NCI-H510A treated with DMSO at 0.1 percent for 48 hours (cell line): ENCODE data around the gene SLC7A7.
A peak's percentile ranks its signal among the peaks of the same experiment; 100 is the strongest.
"Not testable (repeated sequence)": the region's sequence is repeated elsewhere in the genome, so short reads cannot be mapped to it uniquely, and the experiment has no call there.

Experiments used
- DNase-seq: peaks from one replicate; lab custom pipeline; 2025; lab: John Stamatoyannopoulos, UW

Gene SLC7A7

DNA sequence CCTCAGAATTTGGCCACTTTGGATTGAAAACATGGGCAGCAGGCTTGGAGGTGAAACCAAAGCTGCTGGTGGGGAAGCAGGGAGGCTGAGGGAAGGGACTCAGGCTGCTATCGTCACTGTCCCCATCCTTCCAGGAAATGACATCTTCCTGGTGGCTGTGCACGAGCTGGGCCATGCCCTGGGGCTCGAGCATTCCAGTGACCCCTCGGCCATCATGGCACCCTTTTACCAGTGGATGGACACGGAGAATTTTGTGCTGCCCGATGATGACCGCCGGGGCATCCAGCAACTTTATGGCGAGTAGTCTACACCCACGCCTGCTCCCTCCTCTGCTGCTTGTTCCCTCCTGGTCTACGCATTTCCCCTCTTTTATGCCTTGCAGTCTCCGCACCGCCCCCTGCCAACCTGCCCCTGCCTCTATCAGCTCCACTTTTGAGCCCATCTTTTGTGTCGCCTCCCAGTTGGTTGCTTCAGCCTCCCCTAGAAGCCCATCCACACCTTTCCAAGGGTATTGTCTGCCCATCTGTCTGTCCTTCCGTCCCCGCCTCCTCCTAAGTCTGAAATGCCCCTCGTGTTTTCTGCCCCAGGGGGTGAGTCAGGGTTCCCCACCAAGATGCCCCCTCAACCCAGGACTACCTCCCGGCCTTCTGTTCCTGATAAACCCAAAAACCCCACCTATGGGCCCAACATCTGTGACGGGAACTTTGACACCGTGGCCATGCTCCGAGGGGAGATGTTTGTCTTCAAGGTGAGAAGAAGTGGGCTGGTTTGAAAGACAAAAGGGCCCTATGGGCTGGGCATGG lies 28.1 kb upstream of the SLC7A7 start:
- no peak for DNase-seq

DNA sequence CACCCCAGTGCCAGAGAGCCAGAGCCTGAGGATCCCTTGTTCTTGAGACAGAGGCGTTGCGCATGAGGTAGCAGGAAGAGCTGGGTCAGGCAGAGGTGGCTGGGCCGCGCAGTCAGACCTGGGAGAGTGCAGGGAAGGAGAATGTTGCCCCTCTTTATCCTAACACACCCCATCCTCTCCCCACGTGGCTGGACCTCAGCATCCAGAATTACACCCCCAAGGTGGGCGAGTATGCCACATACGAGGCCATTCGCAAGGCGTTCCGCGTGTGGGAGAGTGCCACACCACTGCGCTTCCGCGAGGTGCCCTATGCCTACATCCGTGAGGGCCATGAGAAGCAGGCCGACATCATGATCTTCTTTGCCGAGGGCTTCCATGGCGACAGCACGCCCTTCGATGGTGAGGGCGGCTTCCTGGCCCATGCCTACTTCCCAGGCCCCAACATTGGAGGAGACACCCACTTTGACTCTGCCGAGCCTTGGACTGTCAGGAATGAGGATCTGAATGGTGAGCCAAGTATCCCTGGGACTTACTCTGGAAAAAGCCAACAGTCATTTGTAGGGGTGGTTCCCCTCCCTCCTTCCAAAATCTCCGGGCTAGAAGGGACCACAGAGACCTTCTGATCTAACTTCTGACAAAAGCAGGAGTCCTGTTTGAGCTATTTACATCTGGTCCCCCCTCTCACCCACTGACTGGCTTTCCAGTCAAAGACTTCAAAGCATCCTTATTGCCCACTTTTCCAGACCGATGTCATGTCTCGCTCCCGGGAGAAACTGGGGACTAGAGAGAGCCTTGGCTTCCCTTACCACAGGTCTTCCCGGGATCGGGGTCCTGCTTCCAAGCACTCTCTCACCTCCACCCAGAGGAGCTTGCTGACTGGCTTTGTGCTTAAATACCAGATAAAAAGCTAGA lies 27.2 kb upstream of the SLC7A7 start:
- no peak for DNase-seq

DNA sequence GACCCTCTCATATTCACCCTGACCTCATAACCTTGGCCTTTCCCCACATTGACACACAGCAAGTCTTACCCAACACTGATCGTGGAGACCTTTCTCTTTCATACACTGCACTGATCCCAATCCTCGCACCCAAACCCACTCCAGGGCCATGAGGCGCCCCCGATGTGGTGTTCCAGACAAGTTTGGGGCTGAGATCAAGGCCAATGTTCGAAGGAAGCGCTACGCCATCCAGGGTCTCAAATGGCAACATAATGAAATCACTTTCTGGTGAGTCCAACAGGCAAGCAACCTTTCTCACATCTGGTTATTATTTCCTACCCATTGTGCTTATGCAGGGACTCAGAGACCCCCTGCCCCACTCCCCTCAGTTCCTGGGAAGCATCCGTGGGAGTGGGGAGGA lies 26.5 kb upstream of the SLC7A7 start:
- no peak for DNase-seq

DNA sequence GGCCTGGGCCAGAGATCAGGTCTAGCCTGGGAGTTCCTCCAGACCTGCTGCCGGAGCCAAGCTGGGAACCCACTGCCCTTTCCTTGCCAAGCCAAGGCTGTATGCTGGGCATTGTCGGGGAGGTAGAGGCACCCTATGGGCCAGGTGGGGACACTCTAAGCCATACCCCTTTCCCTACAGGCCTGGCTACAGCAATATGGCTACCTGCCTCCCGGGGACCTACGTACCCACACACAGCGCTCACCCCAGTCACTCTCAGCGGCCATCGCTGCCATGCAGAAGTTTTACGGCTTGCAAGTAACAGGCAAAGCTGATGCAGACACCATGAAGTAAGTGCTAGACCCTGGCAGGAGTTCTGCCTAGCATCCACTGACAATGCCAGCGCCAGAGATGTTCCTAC lies 26.1 kb upstream of the SLC7A7 start:
- no peak for DNase-seq

DNA sequence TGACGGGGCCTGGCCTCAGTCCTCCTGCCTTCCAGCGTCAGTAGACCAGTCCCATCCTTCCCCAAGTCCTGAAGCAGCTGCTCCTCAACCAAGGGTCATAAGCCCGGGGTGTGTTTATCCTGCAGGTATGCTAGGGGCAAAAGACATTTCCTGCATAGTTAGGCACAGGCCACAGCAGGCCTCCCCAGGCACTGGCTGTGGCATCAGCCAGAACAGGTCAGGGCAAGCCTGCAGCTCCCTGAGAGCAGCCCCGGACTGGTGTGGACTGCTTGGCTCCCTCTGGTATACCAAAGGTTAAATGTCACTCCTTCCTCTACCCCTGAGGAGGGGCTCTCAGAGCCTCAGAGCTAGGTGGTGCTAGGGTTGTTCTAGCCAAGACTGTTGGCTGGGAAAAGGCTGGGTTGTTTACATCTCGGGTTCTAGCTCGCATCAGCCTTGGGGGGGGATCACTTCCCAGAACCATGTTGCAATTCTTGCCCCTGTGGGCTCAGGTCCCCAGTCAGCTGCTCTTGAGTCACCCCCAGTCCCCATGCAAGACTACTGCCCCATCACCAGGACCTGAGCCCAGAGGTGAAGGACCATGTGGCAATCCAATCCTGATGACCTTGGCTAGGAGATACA lies 24.0 kb upstream of the SLC7A7 start:
- no peak for DNase-seq

DNA sequence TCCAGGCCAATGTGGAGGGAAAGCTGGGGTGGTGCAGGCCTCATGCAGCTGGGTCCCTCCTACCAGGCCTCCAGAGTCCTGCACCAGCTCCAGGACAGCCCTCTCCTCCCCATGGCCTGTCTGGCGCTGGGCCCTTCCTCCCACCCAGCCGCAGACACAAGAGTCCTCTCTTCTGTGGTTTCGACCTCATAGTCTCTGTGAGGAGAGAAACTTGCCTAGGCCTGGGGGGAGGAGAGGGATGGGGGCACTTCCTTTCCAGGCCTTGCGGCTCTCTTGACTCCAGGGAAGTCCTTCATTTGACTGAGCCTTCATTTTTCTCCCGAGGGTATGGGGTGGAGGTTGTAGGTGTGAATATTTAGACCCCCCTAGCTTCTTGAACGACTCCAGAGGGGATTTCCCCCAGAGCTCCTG lies 23.4 kb upstream of the SLC7A7 start:
- no peak for DNase-seq

DNA sequence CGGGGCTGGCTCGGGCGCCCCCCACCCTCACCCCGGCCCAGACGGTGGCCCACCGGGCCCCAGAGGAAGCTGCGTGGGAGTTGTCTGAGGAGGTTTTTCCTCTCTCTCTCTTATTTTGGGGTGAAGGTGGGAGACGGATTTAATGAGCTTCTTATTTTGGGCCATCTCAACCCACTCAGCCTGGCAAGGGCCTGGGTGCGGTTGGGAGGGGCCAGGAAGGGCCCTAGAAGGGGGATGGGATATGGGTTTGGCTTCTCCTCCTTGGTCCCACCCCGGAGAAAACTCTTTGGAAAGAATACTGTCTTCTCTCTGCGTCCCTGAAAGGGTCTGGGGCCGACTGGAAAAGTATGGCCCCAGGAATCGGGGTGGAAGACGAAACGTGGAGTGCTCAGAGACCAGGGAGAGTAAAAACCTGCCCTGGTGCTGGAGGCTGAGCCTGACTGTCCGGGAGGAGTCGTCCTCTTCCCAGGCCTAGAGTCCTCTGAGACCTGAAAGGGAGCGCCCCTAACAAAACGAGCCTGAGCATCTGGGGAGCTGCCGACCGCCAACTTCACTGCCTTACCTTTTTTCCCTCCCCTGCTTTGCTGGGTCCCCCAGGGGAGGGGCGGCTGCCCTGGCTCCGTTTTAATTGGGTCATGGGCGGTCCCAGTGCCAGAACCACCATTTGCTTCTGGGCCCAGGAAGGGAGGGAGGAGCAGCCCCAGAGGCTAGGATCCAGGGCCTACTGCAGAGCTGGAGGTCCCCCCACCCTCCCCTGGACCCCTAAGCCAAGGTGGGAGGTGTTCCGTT lies 22.7 kb upstream of the SLC7A7 start:
- DNase-seq, result no peak

DNA sequence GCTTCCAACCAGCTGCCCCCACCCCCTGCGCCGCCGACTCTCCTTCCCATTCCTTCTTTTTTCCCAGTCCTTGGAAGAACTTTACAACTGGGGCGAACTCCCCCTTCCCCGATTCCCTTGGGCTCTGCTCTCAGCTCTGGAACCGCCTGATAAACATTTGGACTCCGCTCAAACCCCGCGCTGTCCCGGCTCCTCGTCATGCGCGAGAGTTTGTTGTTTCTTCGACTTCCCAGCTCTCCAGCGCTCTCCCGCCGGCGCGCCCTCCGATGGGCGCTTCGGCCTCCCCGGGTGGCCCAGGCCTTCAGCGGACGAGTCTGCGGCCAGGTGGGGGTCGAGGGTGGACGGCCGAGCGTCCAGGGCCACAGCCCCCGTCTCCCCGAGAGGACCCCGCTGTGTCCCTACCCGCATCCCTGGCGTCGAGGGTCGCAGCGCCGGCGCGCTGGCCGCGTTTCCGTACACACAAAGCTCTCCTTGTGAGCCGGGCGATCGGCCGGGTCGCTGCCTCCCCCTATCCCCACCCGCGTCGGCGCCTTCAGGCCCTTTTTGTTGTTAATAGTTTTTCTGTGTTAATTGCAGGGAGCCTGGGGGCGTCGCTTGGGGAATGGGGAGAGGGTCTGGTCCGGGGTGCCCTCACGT lies 22.0 kb upstream of the SLC7A7 start:
- DNase-seq, result no peak

DNA sequence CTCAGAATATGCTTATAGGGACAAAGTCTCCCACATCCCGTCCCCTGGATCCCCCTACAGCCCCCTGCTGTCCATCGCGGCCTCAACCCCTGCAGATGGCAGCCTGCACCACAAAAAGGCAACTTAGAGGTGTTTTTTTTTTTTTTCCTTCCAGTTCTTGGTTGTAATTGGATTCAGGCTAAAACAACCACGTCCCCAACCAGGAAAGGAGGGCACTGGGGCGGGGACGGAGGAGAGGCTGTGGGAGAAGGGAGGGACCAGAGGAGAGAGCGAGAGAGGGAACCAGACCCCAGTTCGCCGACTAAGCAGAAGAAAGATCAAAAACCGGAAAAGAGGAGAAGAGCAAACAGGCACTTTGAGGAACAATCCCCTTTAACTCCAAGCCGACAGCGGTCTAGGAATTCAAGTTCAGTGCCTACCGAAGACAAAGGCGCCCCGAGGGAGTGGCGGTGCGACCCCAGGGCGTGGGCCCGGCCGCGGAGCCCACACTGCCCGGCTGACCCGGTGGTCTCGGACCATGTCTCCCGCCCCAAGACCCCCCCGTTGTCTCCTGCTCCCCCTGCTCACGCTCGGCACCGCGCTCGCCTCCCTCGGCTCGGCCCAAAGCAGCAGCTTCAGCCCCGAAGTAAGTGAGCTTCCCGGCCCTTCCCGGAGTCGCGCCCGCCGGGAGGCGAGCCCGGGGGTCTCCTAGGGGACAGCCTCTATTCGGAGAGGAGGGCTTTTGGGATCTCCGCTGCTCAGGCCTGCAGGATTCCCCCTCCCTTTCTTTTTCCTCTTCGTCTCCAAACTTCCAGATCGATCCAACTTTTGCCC lies 21.3 kb upstream of the SLC7A7 start, which contains the start of gene MMP14:
Gene MMP14 (plus strand): TSS at position 285 of the 813 bp plus-strand sequence. CDS start 233 bp downstream, at position 518.
- DNase-seq, result no peak

DNA sequence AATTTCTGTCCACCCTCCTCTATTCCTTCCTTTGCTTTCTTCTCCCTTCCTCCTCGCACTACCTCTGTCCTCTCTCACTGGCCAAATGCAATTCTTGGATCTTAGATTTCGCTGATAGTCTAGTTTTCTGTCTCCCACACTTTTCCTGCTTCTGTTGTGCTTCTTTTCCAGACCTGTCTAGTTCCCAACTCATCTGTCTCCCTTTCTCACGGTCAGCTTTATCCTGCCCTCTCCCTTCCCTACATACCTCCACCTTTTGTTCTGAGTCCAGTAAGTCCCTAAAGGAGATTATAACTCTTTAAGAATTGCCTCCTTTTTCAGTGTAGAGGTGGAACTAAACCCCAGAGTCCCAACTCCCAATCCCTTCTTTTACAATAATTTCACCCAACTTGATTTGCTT lies 20.3 kb upstream of the SLC7A7 start:
- no peak for DNase-seq

DNA sequence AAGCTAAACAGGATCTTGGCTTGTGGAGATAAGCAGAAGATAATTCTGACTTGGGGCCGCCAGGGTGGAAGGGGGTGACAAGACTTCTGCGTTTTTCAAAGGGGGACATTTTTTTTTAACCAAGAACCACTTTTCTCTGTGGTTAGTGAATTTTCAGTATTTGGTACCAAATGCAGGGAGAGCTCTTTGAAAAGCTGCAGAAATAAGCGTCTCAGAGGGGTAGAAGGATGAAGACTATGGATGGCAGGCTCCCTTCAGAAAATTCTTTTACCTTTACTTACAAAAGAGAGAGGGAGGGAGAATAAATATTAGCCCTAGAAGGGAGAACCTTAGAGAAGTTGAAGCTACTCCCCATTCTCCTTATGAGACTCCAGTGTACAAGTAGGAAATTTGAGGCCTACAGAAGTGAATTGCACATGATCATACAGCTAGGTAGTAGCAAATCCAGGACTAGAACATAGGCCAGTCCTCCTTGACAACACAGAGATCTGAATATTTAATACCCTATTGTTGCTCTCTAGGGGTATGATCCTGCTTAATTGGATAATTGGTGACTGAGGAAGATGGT lies 15.3 kb upstream of the SLC7A7 start:
- DNase-seq, result no peak

DNA sequence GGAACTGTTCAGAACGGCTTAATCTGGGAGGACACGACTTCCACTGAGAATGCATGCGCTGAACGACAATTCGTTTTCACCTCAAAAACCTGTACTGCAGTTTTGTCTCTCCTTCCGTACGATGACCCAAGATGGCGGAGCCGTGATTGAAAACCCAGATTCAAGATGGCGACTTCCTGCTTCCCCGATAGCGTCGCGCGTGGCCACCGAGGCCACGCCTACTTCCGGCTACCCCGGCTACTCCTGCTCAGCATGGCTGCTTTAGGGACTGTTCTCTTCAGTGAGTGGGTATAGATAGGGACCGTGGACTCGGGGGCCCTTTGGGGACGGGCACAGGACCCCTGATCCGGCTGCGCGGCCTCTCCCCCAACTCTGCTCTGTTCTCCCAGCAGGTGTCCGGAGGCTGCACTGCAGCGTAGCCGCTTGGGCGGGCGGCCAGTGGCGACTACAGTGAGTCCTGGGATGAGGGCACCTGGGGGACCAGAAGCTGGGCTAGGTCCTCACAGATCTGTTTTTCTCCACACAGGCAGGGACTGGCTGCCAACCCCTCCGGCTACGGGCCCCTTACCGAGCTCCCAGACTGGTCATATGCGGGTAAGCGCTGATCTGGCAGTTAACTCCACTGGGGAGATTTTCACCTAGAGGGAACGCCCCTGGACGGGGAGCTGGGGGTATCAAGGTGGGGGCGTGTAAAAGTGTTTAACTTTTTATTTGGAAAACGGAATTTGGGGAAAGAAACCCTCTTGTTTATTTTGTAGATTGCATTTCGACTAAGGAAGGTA lies 14.6 kb upstream of the SLC7A7 start, which contains the start of gene MRPL52:
Gene MRPL52 (plus strand): TSS at position 227 of the 782 bp plus-strand sequence. CDS start 26 bp downstream, at position 253.
- peak; percentile 78 for DNase-seq

DNA sequence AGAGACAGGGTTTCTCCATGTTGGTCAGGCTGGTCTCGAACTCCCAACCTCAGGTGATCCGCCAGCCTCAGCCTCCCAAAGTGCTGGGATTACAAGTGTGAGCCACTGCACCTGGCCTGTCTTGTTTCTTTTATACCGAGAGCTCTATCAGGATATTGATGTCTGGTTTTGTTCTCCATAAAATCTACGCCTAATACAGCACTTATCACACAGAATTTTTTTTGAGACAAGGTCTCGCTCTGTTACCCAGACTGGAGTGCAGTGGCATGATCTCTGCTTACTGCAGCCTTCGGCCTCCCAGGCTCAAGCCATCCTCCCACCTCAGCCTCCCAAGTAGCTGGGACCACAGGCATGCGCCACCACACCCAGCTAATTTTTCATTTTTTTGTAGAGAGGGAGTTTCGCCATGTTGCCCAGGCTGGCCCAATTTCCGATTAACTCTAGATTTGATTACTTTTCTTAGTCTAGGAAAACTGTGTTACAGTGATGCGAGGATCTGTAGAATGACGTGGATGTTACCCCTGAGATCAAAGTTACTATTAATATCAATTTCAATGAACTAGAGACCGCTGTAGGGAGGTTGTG lies 13.9 kb upstream of the SLC7A7 start:
- not testable (repeated sequence) for DNase-seq

DNA sequence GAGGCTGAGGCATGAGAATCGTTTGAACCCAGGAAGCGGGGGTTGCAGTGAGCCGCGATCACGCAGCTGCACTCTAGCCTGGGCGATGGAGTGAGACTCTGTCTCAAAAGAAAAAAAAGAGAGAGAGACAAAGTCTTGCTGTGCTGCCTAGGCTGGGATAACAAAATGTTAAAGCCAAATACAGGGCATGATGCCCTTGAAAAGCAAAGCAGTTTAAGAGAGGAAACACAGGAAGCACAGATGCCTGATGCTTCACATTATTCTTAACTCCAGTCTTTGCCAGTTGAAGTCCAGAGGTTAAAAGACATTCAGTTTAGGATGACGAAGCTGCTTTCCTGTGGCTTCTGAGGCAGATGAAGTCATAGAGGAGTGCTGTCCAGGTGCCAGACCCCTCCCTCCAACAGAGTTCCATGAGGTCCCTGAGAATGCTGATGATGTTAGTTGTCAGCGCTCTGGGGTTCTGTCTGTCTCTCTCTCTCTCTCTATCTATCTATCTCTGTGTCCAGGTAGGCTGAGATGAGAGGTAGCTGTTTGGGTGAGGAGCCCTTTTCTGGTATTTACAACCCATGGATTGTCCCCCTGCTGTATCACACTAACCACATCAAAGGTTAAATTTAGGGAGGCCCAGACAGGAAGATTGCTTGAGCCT lies 9.6 kb upstream of the SLC7A7 start:
- DNase-seq, result no peak

DNA sequence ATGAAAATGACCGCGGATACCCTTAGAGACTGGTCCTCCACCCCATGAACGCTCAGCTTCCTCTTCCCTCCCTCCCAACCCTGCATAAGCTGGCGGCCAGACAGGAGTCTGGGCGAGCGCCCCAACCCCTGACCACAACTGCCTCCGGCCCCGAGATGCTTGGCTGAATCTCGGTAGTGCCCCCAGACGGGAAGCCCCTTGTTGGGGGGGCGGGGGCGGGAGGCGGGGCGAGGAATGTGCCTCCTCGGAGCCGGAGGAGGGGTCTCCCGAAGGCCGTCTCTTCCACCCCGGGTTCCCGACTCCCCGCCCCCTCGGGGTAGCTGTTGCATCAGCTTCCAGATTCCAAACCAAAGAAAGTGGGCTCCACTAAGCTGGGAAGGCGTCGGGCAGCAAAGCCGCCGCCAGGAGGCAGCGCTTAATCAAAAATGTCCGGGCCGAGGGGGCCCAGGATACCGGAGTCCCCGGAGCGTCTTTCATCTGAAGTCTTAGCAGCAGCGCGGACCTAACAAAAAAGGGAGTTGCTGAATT lies 7.4 kb upstream of the SLC7A7 start:
- no peak for DNase-seq

DNA sequence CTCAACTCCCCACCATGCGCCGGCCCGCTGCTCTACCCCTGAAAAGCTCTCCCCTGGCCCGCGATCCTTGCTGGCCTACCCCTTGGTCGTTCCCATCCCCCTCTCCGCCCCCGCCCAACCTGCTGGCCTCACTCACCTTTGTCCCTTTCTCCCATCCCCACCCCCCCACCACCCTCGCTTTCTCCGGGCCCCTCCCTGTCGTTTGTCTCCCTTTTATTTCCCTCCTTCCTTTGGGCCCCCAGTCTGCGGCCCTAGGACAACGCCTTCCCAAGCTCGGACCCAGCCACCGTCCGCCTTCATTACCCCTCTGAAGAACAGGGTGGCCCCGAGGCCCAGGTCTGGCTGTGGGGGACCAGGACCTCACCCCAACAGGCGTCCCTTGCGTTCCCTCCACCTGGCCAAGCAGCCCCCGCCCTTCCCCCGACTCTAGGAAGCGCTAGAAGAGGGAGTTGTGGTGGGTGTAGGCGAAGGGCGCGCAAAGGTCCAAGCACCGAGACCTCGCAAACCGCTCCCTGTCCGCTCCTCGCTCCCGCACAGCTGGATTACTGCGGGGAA lies 6.9 kb upstream of the SLC7A7 start:
- no peak for DNase-seq

DNA sequence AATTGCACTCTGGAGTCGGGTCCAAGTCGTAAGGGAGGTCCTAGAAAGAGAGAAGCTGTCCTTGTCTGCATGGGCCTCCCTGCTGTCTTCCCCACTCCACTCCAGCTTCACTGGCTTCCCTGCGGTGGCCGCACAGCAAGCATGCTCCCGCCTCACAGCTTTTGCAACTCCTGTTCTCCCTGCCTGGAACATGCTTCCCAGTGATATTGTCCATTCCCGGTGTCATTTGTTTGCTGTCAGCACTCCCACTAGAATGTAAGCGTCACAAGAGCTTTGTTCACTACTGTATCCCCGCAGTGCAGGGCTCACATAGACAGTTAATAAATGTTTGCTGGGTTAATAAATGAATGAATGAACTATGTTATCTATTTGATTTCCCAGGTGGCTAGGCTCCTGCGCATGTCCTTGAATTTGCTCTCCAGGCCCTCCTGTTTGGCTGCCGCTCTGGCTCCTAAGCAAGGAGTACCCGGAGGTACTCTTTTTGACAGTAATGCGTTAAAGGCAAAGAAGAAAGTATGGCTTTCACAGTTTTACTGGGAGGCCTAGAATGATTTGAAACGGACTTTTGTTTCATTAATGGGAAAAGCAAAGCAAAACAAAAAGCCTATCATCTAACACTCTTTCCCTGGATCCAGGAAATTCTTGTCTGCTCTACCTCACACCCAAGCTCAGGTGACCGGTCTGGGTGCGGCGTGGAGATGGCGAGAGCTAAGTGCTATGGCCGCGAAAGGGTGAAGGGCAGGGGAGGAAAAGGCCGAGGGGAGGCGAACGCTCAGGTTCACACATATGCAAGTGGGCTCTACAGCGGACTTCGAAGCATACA lies 6.2 kb upstream of the SLC7A7 start:
- DNase-seq, result no peak
